K562 (cell line): ENCODE results near the gene TP53BP1. TPM values are rescaled to one million over a fixed set of nuclear protein-coding genes. Genes with fewer than 3 reads are reported as not detected.

Source experiments
- BACH1 ChIP-seq: fragments of 200-800 bp; sonication (Bioruptor generic); IDR thresholded peaks from 2 replicates; pipeline ENCODE4 v1.6.1; 2016; ENCODE audit warnings: missing genetic modification characterization, missing compliant biosample characterization
- FOSL1 ChIP-seq: fragments of 200-800 bp; sonication (Bioruptor generic); conservative IDR thresholded peaks from 2 replicates; pipeline ENCODE4 v1.6.1; 2016; ENCODE audit warnings: missing genetic modification characterization, missing compliant biosample characterization
- FOXJ2 ChIP-seq: fragments of 200-800 bp; sonication (Bioruptor generic); IDR thresholded peaks from 2 replicates; pipeline ENCODE4 v1.6.1; 2016; ENCODE audit warnings: missing genetic modification characterization, missing compliant biosample characterization
- HDAC2 ChIP-seq: fragments of 450-650 bp; IDR thresholded peaks from 2 replicates; pipeline ENCODE4 v1.6.1; 2016; ENCODE audit warnings: mild to moderate bottlenecking
- IRF1 ChIP-seq: sonication (generic); formaldehyde crosslinking; IDR thresholded peaks from 2 replicates; pipeline ENCODE4 v1.8.0; 2022; ENCODE audit warnings: missing genetic modification reagents, mild to moderate bottlenecking, borderline replicate concordance
- LCOR ChIP-seq: sonication (generic); formaldehyde crosslinking; IDR thresholded peaks from 2 replicates; pipeline ENCODE4 v1.8.0; 2022; ENCODE audit warnings: mild to moderate bottlenecking, missing genetic modification reagents
- POLR2B ChIP-seq: fragments of 450-650 bp; IDR thresholded peaks from 2 replicates; pipeline ENCODE4 v1.6.1; 2018; ENCODE audit warnings: low read depth; ENCODE audit not compliant: partially characterized antibody
- PPARD ChIP-seq: fragments of 250-450 bp; sonication (Bioruptor Pico); IDR thresholded peaks from 2 replicates; pipeline ENCODE4 v1.8.0; 2022; ENCODE audit warnings: inconsistent platforms, mild to moderate bottlenecking, moderate library complexity
- PTTG1 ChIP-seq: fragments of 450-650 bp; IDR thresholded peaks from 2 replicates; pipeline ENCODE4 v1.6.1; 2016; ENCODE audit warnings: low read depth, mild to moderate bottlenecking, missing genetic modification characterization, missing compliant biosample characterization
- PYGO2 ChIP-seq: fragments of 450-650 bp; IDR thresholded peaks from 2 replicates; pipeline ENCODE4 v1.6.1; 2016; ENCODE audit warnings: mild to moderate bottlenecking, missing genetic modification characterization, moderate library complexity, missing compliant biosample characterization
- ZNF318 ChIP-seq, 2 experiments: fragments of 450-650 bp; IDR thresholded peaks; 2 replicates each; pipeline ENCODE4 v1.6.1; 2016; ENCODE audit warnings: mild to moderate bottlenecking in 2 of 2, borderline replicate concordance in 1 of 2, low read depth in 1 of 2, moderate library complexity in 1 of 2
- polyA plus RNA-seq, 8 experiments: library from polyadenylated mRNA; depleted of rRNA in 4 of 8; stranded (reverse) in 5 of 8; unstranded in 3 of 8; fragments of >200 nt; fragmentation: Nextera tagmentation in 2 of 8; fragmentation: Illumina TruSeq in 1 of 8; extraction: Ambion mirVana in 2 of 8; extraction: Trizol in 1 of 8; gene quantifications; 2 replicates each; pipeline versions ENCODE4 v1.2.1 to v1.2.3, GENCODE V29; 2011 to 2014; ENCODE audit warnings: inconsistent platforms in 1 of 8, missing spikeins in 1 of 8
- total RNA-seq, 7 experiments: library from RNA; depleted of rRNA in 6 of 7; stranded (reverse); fragments of >200 nt in 6 of 7; fragmentation: Illumina TruSeq in 2 of 7; extraction: Trizol in 2 of 7; gene quantifications; 2 replicates each; pipeline versions ENCODE4 v1.2.1 to v1.2.3, GENCODE V29; 2011 to 2021; ENCODE audit warnings: low replicate concordance in 1 of 7
- TF ChIP-seq, protein P1 (sequence below): fragments of 450-650 bp; formaldehyde crosslinking; IDR thresholded peaks from 2 replicates; pipeline ENCODE4 v1.4.0; 2020; ENCODE audit warnings: mild to moderate bottlenecking, moderate library complexity
- TF ChIP-seq, protein P2 (sequence below): fragments of 450-650 bp; IDR thresholded peaks from 2 replicates; pipeline ENCODE4 v1.6.1; 2016; ENCODE audit warnings: mild to moderate bottlenecking

Gene TP53BP1
- total and polyA plus RNA-seq, 9 of the 15 experiments (the other 6 are each of a cell fraction or from before 2014, with no cell fraction given): 5.7 to 63.3 (median 30.9) TPM

GRCh38 chr15:43510200-43511011, 17.4 kb upstream of the TP53BP1 start (continued):
- TF ChIP-seq ZNF318 (IDR thresholded peaks at IDR 0.05; ENCODE audit: borderline replicate concordance in 1 of 2, low read depth in 1 of 2): peak in 1 of 2 experiments; percentile 65; a peak in 1 of 4 replicates
- TF ChIP-seq POLR2B: peak; percentile 88
- TF ChIP-seq HDAC2: peak; percentile 86
- no peak for TF ChIP-seq LCOR (CRISPR knock-in tag)
- TF ChIP-seq PTTG1: no peak
- 0 out of 2 replicates have a peak, but pooled peaks have one; percentile 52 for TF ChIP-seq FOXJ2 (tag)
- TF ChIP-seq PYGO2 (tag): no peak
- TF ChIP-seq BACH1: no peak
- TF ChIP-seq, protein P1, sequence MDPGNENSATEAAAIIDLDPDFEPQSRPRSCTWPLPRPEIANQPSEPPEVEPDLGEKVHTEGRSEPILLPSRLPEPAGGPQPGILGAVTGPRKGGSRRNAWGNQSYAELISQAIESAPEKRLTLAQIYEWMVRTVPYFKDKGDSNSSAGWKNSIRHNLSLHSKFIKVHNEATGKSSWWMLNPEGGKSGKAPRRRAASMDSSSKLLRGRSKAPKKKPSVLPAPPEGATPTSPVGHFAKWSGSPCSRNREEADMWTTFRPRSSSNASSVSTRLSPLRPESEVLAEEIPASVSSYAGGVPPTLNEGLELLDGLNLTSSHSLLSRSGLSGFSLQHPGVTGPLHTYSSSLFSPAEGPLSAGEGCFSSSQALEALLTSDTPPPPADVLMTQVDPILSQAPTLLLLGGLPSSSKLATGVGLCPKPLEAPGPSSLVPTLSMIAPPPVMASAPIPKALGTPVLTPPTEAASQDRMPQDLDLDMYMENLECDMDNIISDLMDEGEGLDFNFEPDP (CRISPR knock-in tag): no peak
- TF ChIP-seq, protein P2, sequence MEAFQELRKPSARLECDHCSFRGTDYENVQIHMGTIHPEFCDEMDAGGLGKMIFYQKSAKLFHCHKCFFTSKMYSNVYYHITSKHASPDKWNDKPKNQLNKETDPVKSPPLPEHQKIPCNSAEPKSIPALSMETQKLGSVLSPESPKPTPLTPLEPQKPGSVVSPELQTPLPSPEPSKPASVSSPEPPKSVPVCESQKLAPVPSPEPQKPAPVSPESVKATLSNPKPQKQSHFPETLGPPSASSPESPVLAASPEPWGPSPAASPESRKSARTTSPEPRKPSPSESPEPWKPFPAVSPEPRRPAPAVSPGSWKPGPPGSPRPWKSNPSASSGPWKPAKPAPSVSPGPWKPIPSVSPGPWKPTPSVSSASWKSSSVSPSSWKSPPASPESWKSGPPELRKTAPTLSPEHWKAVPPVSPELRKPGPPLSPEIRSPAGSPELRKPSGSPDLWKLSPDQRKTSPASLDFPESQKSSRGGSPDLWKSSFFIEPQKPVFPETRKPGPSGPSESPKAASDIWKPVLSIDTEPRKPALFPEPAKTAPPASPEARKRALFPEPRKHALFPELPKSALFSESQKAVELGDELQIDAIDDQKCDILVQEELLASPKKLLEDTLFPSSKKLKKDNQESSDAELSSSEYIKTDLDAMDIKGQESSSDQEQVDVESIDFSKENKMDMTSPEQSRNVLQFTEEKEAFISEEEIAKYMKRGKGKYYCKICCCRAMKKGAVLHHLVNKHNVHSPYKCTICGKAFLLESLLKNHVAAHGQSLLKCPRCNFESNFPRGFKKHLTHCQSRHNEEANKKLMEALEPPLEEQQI: no peak
- peak; percentile 38; the same call in 1 of the 2 replicates for TF ChIP-seq FOSL1 (tag)
- no peak for TF ChIP-seq IRF1
- TF ChIP-seq PPARD (CRISPR knock-in tag): no peak
